BLaER1 (cell line): ENCODE results near the gene NR2C2AP.
"Not testable (repeated sequence)": the region's sequence is repeated elsewhere in the genome, so short reads cannot be mapped to it uniquely, and the experiment has no call there.

ENCODE experiments used
- H3K27ac ChIP-seq: shearing (Covaris generic); formaldehyde crosslinking; 2 replicates; pipeline ENCODE4 v1.8.1; 2022
- H3K27me3 ChIP-seq: shearing (Covaris generic); formaldehyde crosslinking; 2 replicates; pipeline ENCODE4 v1.8.1; 2022
- H3K36me3 ChIP-seq: shearing (Covaris generic); formaldehyde crosslinking; 2 replicates; pipeline ENCODE4 v1.8.1; 2022
- H3K4me1 ChIP-seq: shearing (Covaris generic); formaldehyde crosslinking; 2 replicates; pipeline ENCODE4 v1.8.1; 2022
- H3K4me2 ChIP-seq: shearing (Covaris generic); formaldehyde crosslinking; 2 replicates; pipeline ENCODE4 v1.8.1; 2022
- H3K4me3 ChIP-seq: shearing (Covaris generic); formaldehyde crosslinking; 2 replicates; pipeline ENCODE4 v1.8.1; 2022
- H3K9ac ChIP-seq: shearing (Covaris generic); formaldehyde crosslinking; 2 replicates; pipeline ENCODE4 v1.8.1; 2022
- H3K9me3 ChIP-seq: shearing (Covaris generic); formaldehyde crosslinking; 2 replicates; pipeline ENCODE4 v1.8.1; 2022
- H4K20me1 ChIP-seq: shearing (Covaris generic); formaldehyde crosslinking; 2 replicates; pipeline ENCODE4 v1.8.1; 2022
- Cebpa-rat ChIP-seq: shearing (Covaris generic); IDR thresholded peaks from 2 replicates; pipeline ENCODE4 v1.8.1; 2022

Gene NR2C2AP

GRCh38 chr19:19191768-19192077, 11.5 kb downstream of the NR2C2AP start:
- Histone ChIP-seq H3K4me1 (peaks cover 53% of the 10 kb centered on the region), H3K9me3 (peaks cover 3% of the 10 kb centered on the region; the same call in 1 of the 2 replicates), H3K9ac (peak overlapping the region; percentile 97), H3K27ac (peak overlapping the region; percentile 99), H3K36me3 (peaks cover 55% of the 10 kb centered on the region), H3K4me3 (peak overlapping the region; percentile 100), H3K27me3 (no peaks in the 10 kb centered on the region), H4K20me1 (peaks cover 34% of the 10 kb centered on the region), H3K4me2 (peak overlapping the region; percentile 92)
- no peak for TF ChIP-seq Cebpa-rat

DNA sequence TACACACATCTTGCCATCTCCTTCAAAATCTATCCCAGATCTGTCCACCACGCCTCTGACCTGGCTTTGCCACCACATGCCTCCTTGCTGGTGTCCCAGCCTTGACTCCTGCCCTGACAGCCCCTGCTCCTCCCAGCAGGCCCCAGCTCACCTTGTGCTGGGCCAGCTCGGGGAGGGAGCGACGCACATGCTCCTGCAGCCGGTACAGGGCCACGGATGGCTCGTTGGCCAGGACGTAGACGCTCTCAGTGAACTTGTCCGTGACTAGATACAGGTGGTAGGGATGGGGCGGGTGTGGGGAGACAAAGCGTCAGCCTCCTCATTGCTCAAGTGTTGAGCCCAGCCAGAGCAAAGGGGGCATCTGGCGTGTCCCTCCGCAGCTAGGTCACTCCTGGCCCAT, 16.5 kb downstream of the NR2C2AP start:
- Histone ChIP-seq H3K4me3 (no peak overlapping the region), H3K27me3 (no peaks in the 10 kb centered on the region), H3K4me1 (peaks cover 68% of the 10 kb centered on the region), H3K27ac (no peak overlapping the region), H4K20me1 (peaks cover 38% of the 10 kb centered on the region), H3K9me3 (peaks cover 6% of the 10 kb centered on the region; the same call in 1 of the 2 replicates), H3K4me2 (no peak overlapping the region), H3K36me3 (peaks cover 69% of the 10 kb centered on the region), H3K9ac (no peak overlapping the region)
- no peak for TF ChIP-seq Cebpa-rat

- peaks cover 64% of the 10 kb centered on the region for H3K4me1 ChIP-seq
- no peaks in the 10 kb centered on the region for H3K27me3 ChIP-seq
- peak overlapping the region; percentile 3; the same call in 1 of the 2 replicates for H3K4me2 ChIP-seq
- peaks cover 31% of the 10 kb centered on the region for H4K20me1 ChIP-seq
- H3K36me3 ChIP-seq = peaks cover 75% of the 10 kb centered on the region
- no peak for TF ChIP-seq Cebpa-rat
- H3K4me3 ChIP-seq = no peak overlapping the region
- no peak overlapping the region for H3K27ac ChIP-seq
- H3K9me3 ChIP-seq = peaks cover 6% of the 10 kb centered on the region; the same call in 1 of the 2 replicates
- 0 out of 2 replicates have a peak overlapping the region, but pooled peaks have one; percentile 10 for H3K9ac ChIP-seq
Observed at GRCh38 chr19:19185853-19186740, 17.1 kb downstream of the NR2C2AP start.

GRCh38 chr19:19181488-19181998, 21.7 kb downstream of the NR2C2AP start:
- no peak overlapping the region for H3K9ac ChIP-seq
- H3K9me3 ChIP-seq = peaks cover 1% of the 10 kb centered on the region; the same call in 1 of the 2 replicates
- no peak overlapping the region for H3K4me2 ChIP-seq
- no peak for TF ChIP-seq Cebpa-rat
- H4K20me1 ChIP-seq = 0 out of 2 replicates have a peak, but pooled peaks cover 5% of the 10 kb centered on the region
- H3K27ac ChIP-seq = no peak overlapping the region
- peaks cover 30% of the 10 kb centered on the region for H3K4me1 ChIP-seq
- no peak overlapping the region for H3K4me3 ChIP-seq
- no peaks in the 10 kb centered on the region for H3K27me3 ChIP-seq
- H3K36me3 ChIP-seq = peaks cover 79% of the 10 kb centered on the region

GRCh38 chr19:19179548-19180441, 23.4 kb downstream of the NR2C2AP start:
- H3K27ac ChIP-seq = no peak overlapping the region
- peaks cover 72% of the 10 kb centered on the region for H3K36me3 ChIP-seq
- H3K4me2 ChIP-seq = no peak overlapping the region

GRCh38 chr19:19176950-19177349, 26.3 kb downstream of the NR2C2AP start:
- peaks cover 61% of the 10 kb centered on the region for H3K36me3 ChIP-seq
- H3K4me3 ChIP-seq = no peak overlapping the region
- no peak overlapping the region for H3K4me2 ChIP-seq
- H3K27ac ChIP-seq = no peak overlapping the region
- H4K20me1 ChIP-seq = peaks cover 3% of the 10 kb centered on the region; the same call in 1 of the 2 replicates
- no peaks in the 10 kb centered on the region for H3K9me3 ChIP-seq
- peaks cover 4% of the 10 kb centered on the region for H3K4me1 ChIP-seq
- no peak for TF ChIP-seq Cebpa-rat
- no peak overlapping the region for H3K9ac ChIP-seq
- H3K27me3 ChIP-seq = no peaks in the 10 kb centered on the region

More at GRCh38 chr19:19179548-19180441, 23.4 kb downstream of the NR2C2AP start:
- H3K9me3 ChIP-seq = no peaks in the 10 kb centered on the region
- no peak for TF ChIP-seq Cebpa-rat
- H3K27me3 ChIP-seq = no peaks in the 10 kb centered on the region
- peaks cover 13% of the 10 kb centered on the region for H3K4me1 ChIP-seq
- 0 out of 2 replicates have a peak, but pooled peaks cover 2% of the 10 kb centered on the region for H4K20me1 ChIP-seq
- no peak overlapping the region for H3K4me3 ChIP-seq
- H3K9ac ChIP-seq = no peak overlapping the region

GRCh38 chr19:19173243-19173642, 30.0 kb downstream of the NR2C2AP start:
- H4K20me1 ChIP-seq = peaks cover 36% of the 10 kb centered on the region
- H3K9ac ChIP-seq = not testable (repeated sequence)

GRCh38 chr19:19171821-19172532, 31.2 kb downstream of the NR2C2AP start:
- Histone ChIP-seq H3K9me3 (no peaks in the 10 kb centered on the region), H3K27ac (0 out of 2 replicates have a peak overlapping the region, but pooled peaks have one; percentile 18), H3K36me3 (peaks cover 15% of the 10 kb centered on the region), H3K4me1 (peaks cover 27% of the 10 kb centered on the region), H3K4me3 (no peak overlapping the region), H3K27me3 (no peaks in the 10 kb centered on the region), H4K20me1 (peaks cover 36% of the 10 kb centered on the region), H3K4me2 (peak overlapping the region; percentile 36; the same call in 1 of the 2 replicates), H3K9ac (no peak overlapping the region)
- no peak for TF ChIP-seq Cebpa-rat

More at GRCh38 chr19:19173243-19173642, 30.0 kb downstream of the NR2C2AP start:
- H3K4me2 ChIP-seq, H3K4me3 ChIP-seq, H3K27ac ChIP-seq, H3K27me3 ChIP-seq, H3K9me3 ChIP-seq: not testable (repeated sequence)
- H3K36me3 ChIP-seq = peaks cover 25% of the 10 kb centered on the region
- H3K4me1 ChIP-seq = peaks cover 27% of the 10 kb centered on the region
